Hippocampal formation (tissue), 2 donors: Measurements from ENCODE around the gene C8A.

Source experiments
- DNase-seq, 2 donors: peaks; one replicate each; lab custom pipeline; 2025; lab: John Stamatoyannopoulos, UW

The C8A gene

DNA sequence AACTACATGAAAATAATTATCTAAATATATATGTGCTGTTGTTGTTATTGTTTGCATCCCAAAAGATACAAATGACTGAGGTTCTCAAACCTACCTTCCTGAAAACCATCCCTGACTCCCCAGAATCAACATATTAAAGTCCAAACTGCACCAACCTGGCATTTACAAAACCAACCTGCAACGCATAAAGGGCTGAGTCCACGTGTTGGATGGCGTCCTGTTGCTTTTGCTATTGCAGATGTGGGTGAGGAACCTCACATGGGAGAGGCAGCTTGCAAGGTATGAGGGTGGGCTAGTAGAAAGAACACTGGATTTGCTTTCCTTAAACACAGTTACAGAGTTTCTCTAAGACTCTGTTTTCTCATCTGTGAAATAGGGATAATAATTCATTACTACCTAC lies 112.8 kb downstream of the C8A start:
- no peak for DNase-seq
